Thymus (tissue), 11 donors: Measurements from ENCODE around the gene PTGS2. TPM values are rescaled to one million over a fixed set of nuclear protein-coding genes. Genes with fewer than 3 reads are reported as not detected.

Experiments
- DNase-seq, 9 donors: peaks; one replicate each; pipeline ENCODE4 v3.0.0-alpha.2; 2013; ENCODE audit warnings: low spot score in 9 of 9, low read depth in 6 of 9, missing footprints in 1 of 9
- H3K27ac ChIP-seq, 2 donors: one replicate each; pipeline ENCODE4 v1.5.1; 2013; ENCODE audit warnings: control low read depth in 1 of 2, low read depth in 1 of 2, low read length in 1 of 2, mild to moderate bottlenecking in 1 of 2, moderate library complexity in 1 of 2
- H3K27me3 ChIP-seq, 2 donors: one replicate each; pipeline ENCODE4 v1.5.1; 2013; ENCODE audit warnings: low read length in 1 of 2; ENCODE audit not compliant: control insufficient read depth in 2 of 2, insufficient read depth in 1 of 2
- H3K36me3 ChIP-seq, 2 donors: one replicate each; pipeline ENCODE4 v1.5.1; 2013; ENCODE audit warnings: low read length in 1 of 2, mild to moderate bottlenecking in 1 of 2, moderate library complexity in 1 of 2; ENCODE audit not compliant: control insufficient read depth in 2 of 2, insufficient read depth in 2 of 2
- H3K4me1 ChIP-seq, 2 donors: one replicate each; pipeline ENCODE4 v1.5.1; 2013; ENCODE audit warnings: low read length in 2 of 2; ENCODE audit not compliant: control insufficient read depth in 2 of 2, insufficient read depth in 2 of 2
- H3K4me3 ChIP-seq, 2 donors: one replicate each; pipeline ENCODE4 v1.5.1; 2013; ENCODE audit warnings: low read length in 2 of 2, control low read depth in 1 of 2, mild to moderate bottlenecking in 1 of 2
- H3K9me3 ChIP-seq, 2 donors: one replicate each; pipeline ENCODE4 v1.5.1; 2013; ENCODE audit warnings: low read length in 1 of 2, mild to moderate bottlenecking in 1 of 2; ENCODE audit not compliant: control insufficient read depth in 2 of 2, insufficient read depth in 1 of 2
- WGBS: extraction: QIAGEN DNeasy Blood & Tissue Kit; methylation state at CpG from one replicate; pipeline ENCODE4 v1.1.7; 2013; 5-methylcytosine and 5-hydroxymethylcytosine counted together
- polyA plus RNA-seq: library from polyadenylated mRNA; stranded (reverse); fragments of 200-250 nt; gene quantifications from one replicate; pipeline ENCODE4 v1.2.3, GENCODE V29; 2013
- total RNA-seq: library from RNA; stranded (reverse); fragments of 120-200 nt; gene quantifications from one replicate; pipeline ENCODE4 v1.2.4, GENCODE V29; 2013
- donor health status: healthy.

PTGS2 gene
- total and polyA plus RNA-seq, 2 donors, result 1.5 to 1.8 TPM

DNA sequence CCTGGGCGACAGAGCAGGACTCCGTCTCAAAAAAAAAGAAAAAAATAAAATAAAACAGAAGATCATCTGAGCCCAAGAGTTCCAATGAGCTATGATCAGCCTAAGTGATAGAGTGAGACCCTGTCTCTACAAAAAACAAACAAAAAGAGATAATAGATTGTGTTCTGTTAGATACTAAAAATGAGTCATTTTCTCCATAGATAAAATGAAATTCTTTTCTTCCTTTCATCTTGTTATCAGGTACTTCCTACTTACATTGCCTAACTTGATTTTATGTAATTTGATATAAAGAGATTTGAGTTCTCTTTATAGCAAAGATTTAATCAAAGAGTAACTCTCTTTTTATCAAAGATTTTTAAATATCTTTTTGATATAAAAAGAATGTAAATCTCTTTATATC, 19.3 kb upstream of the PTGS2 start:
- 92% methylated on average over 2 of the region's 2 CpGs for WGBS
- no peaks in the 10 kb centered on the region for H3K36me3 ChIP-seq
- no peak for DNase-seq
- H3K4me3 ChIP-seq, result no peak overlapping the region
- no peaks in the 10 kb centered on the region for H3K9me3 ChIP-seq
- H3K27me3 ChIP-seq, result no peaks in the 10 kb centered on the region
- H3K4me1 ChIP-seq, result no peaks in the 10 kb centered on the region
- no peak overlapping the region for H3K27ac ChIP-seq

DNA sequence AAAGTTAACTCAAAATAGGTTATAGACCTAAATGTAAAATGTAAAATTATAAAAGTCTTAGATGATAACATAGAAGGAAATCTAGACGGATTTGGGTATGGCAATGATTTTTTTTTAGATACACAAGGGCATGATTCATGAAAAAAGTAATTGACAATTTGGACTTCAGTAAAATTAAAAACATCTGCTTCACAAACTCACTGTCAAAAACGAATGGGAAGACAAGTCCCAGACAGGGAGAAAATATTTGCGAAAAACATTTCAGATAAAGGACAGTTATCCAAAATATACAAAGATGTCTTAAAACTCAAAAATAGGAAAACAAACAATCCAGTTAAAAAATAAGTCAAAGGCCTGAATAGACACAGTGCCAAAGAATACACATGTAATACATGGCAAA, 9.7 kb upstream of the PTGS2 start:
- 82% methylated on average over 3 of the region's 3 CpGs for WGBS
- no peaks in the 10 kb centered on the region for H3K27me3 ChIP-seq
- H3K27ac ChIP-seq, result no peak overlapping the region
- H3K9me3 ChIP-seq, result no peaks in the 10 kb centered on the region
- no peaks in the 10 kb centered on the region for H3K4me1 ChIP-seq
- no peak overlapping the region for H3K4me3 ChIP-seq
- no peak for DNase-seq
- H3K36me3 ChIP-seq, result no peaks in the 10 kb centered on the region

DNA sequence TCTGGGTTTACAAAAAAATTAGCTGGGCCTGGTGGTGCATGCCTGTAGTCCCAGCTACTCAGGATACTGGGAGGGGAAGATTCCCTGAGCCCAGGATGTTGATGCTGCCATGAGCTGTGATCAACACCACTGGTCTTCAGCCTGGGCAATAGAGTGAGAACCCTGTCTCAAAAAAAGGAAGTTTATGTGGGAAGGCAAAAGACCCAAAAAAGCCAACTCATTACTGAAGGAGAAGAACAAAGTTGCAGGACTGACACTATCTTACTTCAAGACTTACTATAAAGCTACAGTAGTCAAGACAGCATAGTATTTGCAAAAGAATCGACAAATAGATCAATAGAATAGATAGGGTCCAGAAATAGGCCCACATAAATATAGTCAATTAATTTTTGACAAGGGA, 9.2 kb upstream of the PTGS2 start:
- Histone ChIP-seq H3K27me3 (no peaks in the 10 kb centered on the region), H3K36me3 (no peaks in the 10 kb centered on the region), H3K27ac (no peak overlapping the region), H3K4me3 (no peak overlapping the region), H3K9me3 (no peaks in the 10 kb centered on the region), H3K4me1 (no peaks in the 10 kb centered on the region)
- WGBS, result 95% methylated on average over 1 of the region's 1 CpG
- DNase-seq, result no peak

- DNase-seq, result no peak
- H3K4me3 ChIP-seq, result no peak overlapping the region
- H3K36me3 ChIP-seq, result no peaks in the 10 kb centered on the region
- H3K9me3 ChIP-seq, result no peaks in the 10 kb centered on the region
- H3K27ac ChIP-seq, result no peak overlapping the region
- peaks cover 5 to 17% of the 10 kb centered on the region in 2 donors for H3K27me3 ChIP-seq
- H3K4me1 ChIP-seq, result peaks cover 4 to 8% of the 10 kb centered on the region in 2 donors
- 87% methylated on average over 6 of the region's 6 CpGs for WGBS
Observed at GRCh38 chr1:186683652-186684410, 3.6 kb upstream of the PTGS2 start.

GRCh38 chr1:186682736-186683135, 2.5 kb upstream of the PTGS2 start:
- H3K9me3 ChIP-seq, result no peaks in the 10 kb centered on the region
- no peak overlapping the region for H3K27ac ChIP-seq
- H3K4me1 ChIP-seq, result peaks cover 4 to 8% of the 10 kb centered on the region in 2 donors
- no peak for DNase-seq
- H3K27me3 ChIP-seq, result peaks cover 5 to 17% of the 10 kb centered on the region in 2 donors
- no peak overlapping the region for H3K4me3 ChIP-seq
- WGBS, result 54% methylated on average over 1 of the region's 1 CpG
- H3K36me3 ChIP-seq, result no peaks in the 10 kb centered on the region

DNA sequence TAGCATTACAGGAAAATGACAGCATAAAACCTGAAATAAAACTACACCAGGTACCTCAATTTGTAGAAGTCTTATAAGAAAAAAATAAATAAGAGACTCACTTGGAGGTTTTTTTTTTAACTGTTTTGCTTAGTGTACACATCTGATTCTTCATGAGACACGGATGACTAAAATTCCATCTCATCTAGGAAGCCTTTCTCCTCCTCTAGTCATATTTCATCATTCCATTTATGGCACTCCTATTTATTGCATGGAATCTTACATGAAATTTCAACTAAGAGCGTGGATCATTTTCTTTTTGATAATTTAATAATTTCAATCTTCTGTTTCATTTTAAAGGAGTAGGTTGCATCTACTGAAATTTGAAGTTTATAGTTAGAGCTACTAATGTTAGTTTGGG, 1.6 kb upstream of the PTGS2 start:
- Histone ChIP-seq H3K4me3 (no peak overlapping the region), H3K4me1 (peaks cover 4 to 8% of the 10 kb centered on the region in 2 donors), H3K27ac (no peak overlapping the region), H3K9me3 (no peaks in the 10 kb centered on the region), H3K27me3 (peaks cover 5 to 17% of the 10 kb centered on the region in 2 donors), H3K36me3 (no peaks in the 10 kb centered on the region)
- no peak for DNase-seq
- WGBS, result 93% methylated on average over 2 of the region's 2 CpGs

DNA sequence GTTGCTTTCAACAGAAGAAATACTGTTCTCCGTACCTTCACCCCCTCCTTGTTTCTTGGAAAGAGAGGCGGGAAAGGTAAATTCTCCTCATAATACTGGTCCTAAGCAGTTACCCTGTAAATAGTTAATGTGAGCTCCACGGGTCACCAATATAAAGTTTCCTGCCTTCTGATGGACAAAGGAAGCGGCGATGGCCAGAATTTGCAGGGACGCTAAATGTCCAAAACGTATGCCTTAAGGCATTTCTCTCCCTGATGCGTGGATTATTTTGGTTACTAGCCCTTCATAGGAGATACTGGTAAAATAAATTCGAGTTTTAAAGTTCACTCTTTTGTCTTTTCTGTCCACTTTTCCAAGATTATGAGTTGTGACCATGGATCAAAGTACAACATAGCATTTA, 898 bp upstream of the PTGS2 start:
- Histone ChIP-seq H3K27ac (peak overlapping the region in 1 of 2 donors; percentile 65), H3K27me3 (peaks cover 5 to 17% of the 10 kb centered on the region in 2 donors), H3K36me3 (no peaks in the 10 kb centered on the region), H3K4me3 (peak overlapping the region; percentile 60 to 70), H3K9me3 (no peaks in the 10 kb centered on the region), H3K4me1 (peaks cover 4 to 8% of the 10 kb centered on the region in 2 donors)
- no peak for DNase-seq
- 29% methylated on average over 9 of the region's 9 CpGs for WGBS

GRCh38 chr1:186679924-186680244, 339 bp downstream of the PTGS2 start:
- H3K9me3 ChIP-seq, result no peaks in the 10 kb centered on the region
- no peaks in the 10 kb centered on the region for H3K36me3 ChIP-seq
- peak overlapping the region in 1 of 2 donors; percentile 42 for H3K27ac ChIP-seq
- 3% methylated on average over 15 of the region's 15 CpGs for whole genome bisulfite sequencing
- DNase-seq, result no peak
- H3K4me3 ChIP-seq, result peak overlapping the region; percentile 60 to 70
- H3K27me3 ChIP-seq, result peaks cover 5 to 17% of the 10 kb centered on the region in 2 donors
- H3K4me1 ChIP-seq, result peaks cover 4 to 8% of the 10 kb centered on the region in 2 donors

DNA sequence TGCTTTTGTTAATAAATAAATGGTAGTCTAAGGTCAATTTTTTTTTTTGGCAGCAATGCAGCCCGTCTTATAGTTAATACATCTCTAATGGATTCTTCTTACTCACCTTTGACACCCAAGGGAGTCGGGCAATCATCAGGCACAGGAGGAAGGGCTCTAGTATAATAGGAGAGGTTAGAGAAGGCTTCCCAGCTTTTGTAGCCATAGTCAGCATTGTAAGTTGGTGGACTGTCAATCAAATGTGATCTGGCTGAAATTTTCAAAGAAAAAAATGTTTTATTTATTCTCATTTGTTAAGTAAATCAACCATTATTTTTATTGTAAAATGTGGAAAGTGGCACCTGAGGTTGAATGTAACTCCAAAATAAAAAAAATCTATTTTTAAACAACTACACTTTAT, 2.1 kb downstream of the PTGS2 start:
- Histone ChIP-seq H3K4me1 (peaks cover 4 to 8% of the 10 kb centered on the region in 2 donors), H3K9me3 (no peaks in the 10 kb centered on the region), H3K27me3 (peaks cover 5 to 17% of the 10 kb centered on the region in 2 donors), H3K27ac (no peak overlapping the region), H3K36me3 (no peaks in the 10 kb centered on the region), H3K4me3 (no peak overlapping the region)
- no peak for DNase-seq
- WGBS, result 98% methylated on average over 2 of the region's 2 CpGs
